Fibroblast of gingiva (primary cell): Measurements from ENCODE around the gene SNTN.
"Not testable (repeated sequence)": the region's sequence is repeated elsewhere in the genome, so short reads cannot be mapped to it uniquely, and the experiment has no call there.

ENCODE experiments used
- DNase-seq: peaks from one replicate; pipeline ENCODE4 v3.0.0-alpha.2; 2011; ENCODE audit warnings: low read depth

Gene SNTN

GRCh38 chr3:63652066-63652725 lies at the start of gene SNTN:
TSS of gene SNTN (plus strand) at chr3:63652675. CDS start at chr3:63652688, 13 bp downstream.
- no peak for DNase-seq

DNA sequence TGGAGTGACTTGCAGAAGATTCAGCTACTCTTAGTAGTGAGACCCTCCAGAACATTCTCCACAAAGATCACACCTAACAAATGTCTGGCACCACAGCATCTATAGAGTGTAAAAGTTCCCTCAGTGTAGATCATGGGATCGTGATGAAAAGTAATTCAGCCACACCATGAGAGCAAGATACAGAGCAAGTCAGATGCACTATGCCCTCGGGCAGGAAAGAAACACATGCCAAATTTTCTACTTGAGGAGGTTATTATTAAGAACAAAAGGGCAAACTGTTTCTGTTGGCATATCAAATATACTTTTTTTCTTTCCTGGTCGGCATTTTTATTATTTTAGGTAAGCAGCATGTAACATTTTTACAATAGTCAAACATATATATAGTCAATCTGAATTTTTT lies 44.8 kb upstream of the SNTN start:
- no peak for DNase-seq

- no peak for DNase-seq
Measured at GRCh38 chr3:63609408-63609807, 43.1 kb upstream of the SNTN start.

GRCh38 chr3:63609834-63610233 lies 42.6 kb upstream of the SNTN start:
- DNase-seq: no peak

GRCh38 chr3:63611382-63611781 lies 41.1 kb upstream of the SNTN start:
- DNase-seq: no peak

GRCh38 chr3:63613561-63613960 lies 38.9 kb upstream of the SNTN start:
- DNase-seq: no peak

- DNase-seq: no peak
Measured at GRCh38 chr3:63617391-63617790, 35.1 kb upstream of the SNTN start.

DNA sequence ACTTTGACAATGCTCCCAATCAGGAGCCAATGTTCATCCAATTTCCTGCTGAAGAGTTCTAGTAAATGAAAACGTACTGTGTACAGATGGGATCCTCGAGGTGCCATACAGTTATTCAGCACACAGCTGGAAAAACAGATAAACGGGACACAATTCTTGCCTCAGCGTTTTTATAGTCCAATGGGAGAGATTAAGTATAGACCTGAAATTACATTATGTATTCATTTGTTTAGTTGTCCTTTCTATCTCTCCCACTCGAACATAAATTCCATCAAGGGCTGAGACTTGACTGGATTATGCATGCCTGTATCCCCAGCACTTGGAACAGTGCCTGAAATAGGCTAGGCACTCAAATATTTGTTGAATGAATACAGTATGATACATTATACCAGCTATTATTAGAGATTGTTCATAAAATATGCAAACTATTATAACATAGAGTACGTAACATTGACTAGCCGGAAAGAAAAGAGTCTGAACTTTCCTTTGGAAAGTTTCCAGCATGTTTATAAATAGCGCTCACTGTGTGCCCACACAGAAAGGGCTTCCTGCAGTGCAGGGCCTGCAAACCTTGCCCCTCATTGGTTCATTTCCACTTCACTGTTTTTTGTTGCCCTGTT lies 27.4 kb upstream of the SNTN start:
- DNase-seq: peak; percentile 81

GRCh38 chr3:63631670-63632069 lies 20.8 kb upstream of the SNTN start:
- no peak for DNase-seq

GRCh38 chr3:63635186-63635585 lies 17.3 kb upstream of the SNTN start:
- DNase-seq: no peak

DNA sequence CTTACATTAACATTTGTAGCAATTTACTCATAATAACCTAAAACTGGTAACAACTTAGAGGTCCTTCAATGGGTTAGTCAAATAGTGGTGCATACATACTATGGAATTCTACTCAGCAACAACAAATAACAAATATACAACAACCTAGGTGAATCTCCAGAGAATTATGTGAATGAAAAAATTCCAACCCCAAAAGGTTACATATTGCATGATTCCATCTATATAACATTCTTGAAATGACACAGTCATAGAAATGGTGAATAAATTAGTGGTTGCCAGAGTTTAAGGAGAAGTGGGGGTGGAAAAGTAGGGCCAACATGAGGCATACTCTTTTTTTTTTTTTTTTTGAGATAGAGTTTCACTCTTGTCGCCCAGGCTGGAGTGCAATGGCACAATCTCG lies 12.7 kb upstream of the SNTN start:
- DNase-seq: no peak

DNA sequence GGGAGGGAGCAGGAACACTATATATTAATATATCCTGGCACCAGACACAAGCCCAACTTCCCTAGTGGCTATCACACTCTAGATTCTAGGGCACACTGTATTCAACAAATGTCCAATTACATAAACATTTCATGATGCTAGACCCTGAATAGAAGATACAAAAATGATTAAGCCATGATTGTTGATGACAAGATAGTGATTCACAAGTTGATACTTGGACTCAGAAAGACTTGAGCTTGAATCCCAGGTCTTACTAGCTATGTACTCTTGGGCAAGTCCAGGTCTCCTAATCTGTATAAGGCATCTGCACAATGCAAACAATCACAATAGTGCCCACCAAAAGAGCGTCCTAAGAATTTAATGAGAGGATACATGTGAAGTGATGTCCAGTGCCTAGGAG lies 10.0 kb upstream of the SNTN start:
- no peak for DNase-seq

DNA sequence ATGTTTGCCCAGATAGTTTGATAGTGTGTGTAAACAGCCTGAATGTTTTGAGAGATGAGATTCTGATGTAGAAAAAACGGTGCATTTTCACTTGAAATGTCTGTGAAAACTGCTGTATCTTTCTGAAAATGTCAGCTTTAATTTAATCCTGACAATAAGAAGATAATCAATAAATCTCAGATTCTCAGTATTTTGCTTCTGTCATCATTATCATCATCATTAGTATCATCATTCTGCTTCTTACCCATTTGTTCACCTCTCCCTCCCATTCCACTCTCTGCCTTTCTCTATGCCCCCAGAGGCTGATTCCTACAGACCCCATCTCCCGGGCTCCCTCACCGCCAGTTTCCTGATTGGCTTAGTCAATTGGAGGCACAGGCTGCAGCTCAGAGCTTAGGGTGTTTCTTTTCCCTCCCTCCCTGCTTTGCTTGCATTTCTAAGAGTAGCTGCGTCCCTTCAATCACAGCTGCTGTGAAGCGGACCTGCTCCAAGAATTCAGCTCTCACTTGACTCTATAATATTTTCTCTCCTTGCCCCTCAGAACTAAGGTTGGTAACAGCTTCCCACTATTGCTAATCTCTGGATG lies 8.2 kb upstream of the SNTN start:
- no peak for DNase-seq

DNA sequence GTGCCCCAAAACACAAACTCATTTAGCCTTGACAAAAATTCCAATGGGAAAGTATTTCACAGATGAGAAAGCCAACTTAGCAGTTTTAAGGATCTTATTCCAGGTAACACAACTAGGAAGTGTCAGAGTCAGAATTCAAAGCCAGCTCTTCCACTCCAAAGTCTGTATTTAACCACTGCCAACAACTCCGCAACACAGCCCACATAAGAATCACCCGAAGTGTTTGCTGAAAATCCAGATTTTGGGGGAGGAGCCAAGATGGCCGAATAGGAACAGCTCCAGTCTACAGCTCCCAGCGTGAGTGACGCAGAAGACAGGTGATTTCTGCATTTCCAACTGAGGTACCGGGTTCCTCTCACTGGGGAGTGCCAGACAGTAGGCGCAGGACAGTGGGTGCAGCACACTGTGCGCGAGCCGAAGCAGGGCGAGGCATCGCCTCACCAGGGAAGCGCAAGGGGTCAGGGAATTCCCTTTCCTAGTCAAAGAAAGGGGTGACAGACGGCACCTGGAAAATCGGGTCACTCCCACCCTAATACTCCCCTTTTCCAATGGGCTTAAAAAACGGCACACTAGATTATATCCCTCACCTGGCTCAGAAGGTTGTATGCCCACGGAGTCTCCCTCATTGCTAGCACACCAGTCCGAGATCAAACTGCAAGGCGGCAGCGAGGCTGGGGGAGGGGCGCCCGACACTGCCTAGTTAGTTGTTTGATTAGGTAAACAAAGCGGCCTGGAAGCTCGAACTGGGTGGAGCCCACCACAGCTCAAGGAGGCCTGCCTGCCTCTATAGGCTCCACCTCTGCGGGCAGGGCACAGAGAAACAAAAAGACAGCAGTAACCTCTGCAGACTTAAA lies 7.3 kb upstream of the SNTN start:
- DNase-seq: not testable (repeated sequence)

DNA sequence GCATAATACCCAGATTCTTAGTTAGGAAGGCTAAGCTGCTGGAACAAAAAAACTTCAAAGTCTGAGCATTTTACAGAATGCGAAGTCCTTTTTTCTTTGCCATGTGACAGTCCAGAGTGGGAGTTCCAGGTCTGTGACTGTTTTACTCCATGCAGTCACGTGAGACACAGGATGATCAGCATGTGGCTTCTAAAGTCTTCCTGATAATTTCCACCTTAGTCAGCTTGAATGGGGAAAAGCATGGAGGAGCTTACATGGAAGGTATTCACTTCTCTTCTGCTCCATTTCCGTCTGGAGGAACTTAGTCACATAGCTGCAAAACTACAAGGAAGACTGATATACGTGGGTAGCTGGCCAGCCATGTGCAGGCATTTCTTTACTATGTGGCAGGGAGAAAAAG lies 1.7 kb downstream of the SNTN start:
- no peak for DNase-seq

DNA sequence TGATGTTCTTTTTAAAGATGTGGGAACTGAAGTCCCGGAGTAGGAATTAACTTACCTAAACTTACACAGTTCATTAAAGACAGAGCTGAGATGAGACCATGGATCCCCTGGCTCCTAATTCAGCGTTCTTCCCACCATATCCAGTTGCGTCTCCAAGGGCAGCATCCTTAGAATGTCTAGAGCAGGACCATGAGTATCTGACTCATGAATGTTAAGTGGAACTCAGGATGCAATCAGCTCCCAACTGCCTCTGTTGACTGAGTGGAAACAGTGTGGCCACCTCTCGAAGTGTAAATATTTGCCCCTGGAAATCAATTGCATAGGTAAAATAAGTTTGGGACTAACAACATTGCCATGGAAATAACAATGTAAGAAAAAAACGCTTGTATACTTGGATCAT lies 2.5 kb downstream of the SNTN start:
- DNase-seq: no peak

DNA sequence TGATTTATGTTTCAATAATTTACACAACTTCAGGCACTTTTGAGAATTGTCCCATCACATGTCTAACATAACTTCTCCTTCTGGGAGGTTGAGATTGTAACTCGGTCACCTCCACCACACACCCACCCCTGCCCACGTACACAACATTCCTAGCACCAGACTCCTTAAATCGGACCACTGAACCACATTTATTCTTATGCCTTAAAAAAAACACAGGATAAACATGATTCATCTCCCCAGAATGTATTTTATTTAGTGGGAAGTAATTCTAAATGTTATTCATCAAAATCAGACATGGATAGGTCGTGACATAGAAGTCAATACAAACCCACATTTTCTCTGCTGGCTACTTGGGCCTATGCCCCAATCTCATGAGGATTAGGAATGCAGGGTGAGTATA lies 3.0 kb downstream of the SNTN start:
- peak; percentile 37 for DNase-seq

- DNase-seq: peak; percentile 22
Measured at GRCh38 chr3:63656786-63657185, 4.3 kb downstream of the SNTN start.

- DNase-seq: no peak
Measured at GRCh38 chr3:63661242-63661641, 8.8 kb downstream of the SNTN start.

GRCh38 chr3:63662011-63662410 lies 9.5 kb downstream of the SNTN start:
- no peak for DNase-seq

DNA sequence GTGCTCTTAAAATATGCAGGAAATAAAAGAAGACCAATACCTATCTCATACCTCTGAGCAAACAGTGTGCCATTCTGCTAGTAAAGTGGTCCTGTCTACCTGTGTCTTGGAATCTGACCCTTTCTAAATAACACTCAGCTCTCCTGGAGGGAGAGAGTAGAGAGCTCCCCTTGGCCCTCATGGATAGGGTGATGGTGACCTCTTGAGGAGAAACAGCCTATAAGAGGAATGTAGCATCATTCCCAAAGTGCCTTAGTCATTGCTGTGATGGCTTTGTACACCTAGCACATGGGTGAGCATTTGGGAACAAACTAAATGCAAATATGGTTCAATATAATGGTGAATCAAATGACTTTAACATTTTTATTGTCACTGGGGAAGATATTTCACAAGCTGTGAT lies 10.0 kb downstream of the SNTN start:
- no peak for DNase-seq

DNA sequence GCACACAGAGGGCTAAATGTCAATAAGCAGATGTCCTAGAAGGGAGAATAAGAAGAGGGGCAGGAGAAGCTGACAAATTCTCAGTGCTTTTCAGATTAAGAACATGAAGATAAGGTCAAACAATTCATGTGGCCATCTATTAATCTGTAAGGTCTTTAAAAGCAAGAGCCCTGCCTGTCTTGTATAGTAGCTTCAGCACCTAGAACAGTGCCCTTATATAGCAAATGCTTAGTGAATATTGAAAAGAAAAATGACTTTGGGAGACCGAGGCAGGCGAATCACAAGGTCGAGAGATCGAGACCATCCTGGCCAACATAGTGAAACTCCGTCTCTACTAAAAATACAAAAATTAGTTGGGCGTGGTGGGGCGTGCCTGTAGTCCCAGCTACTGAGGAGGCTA lies 18.1 kb downstream of the SNTN start:
- DNase-seq: no peak

DNA sequence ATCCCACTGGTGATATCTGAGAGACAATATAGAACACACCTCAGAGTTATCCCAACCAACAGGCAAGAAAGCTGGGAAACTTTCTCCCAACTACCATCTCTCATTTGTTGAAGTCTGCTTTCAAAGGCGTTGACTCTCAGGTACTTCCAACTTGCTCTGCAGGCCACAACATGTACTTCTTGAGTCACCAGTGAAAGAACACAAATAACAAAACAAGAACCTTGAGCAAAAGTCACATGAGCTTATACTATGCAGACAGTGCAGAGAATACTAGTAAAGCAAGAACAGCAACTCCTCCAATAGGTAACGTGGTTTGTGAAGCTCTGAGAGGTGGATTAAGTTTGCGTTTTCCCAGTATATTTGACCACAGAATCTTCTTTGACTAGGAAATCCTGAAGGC lies 20.6 kb downstream of the SNTN start:
- DNase-seq: no peak
